H1 (cell line): ENCODE data around the gene L2HGDH.

ENCODE experiments used
- ASH2L ChIP-seq: fragments of 200-600, 300-600 bp; sonication (generic); IDR thresholded peaks from one replicate; pipeline ENCODE4 v1.7.1; 2017; ENCODE audit warnings: low read length
- CTCF ChIP-seq, 3 experiments: IDR thresholded peaks; 1 replicate in 2 of 3; 2 replicates in 1 of 3; pipeline versions ENCODE4 v1.5.1 to v1.6.1; 2011; ENCODE audit warnings: low read length in 3 of 3, mild to moderate bottlenecking in 3 of 3, inconsistent platforms in 2 of 3, low read depth in 1 of 3, moderate library complexity in 1 of 3; ENCODE audit not compliant: insufficient read depth in 1 of 3; ENCODE audit errors: control extremely low read depth in 1 of 3
- EZH2 ChIP-seq: fragments of 200-600 bp; sonication (generic); IDR thresholded peaks from 2 replicates; pipeline ENCODE4 v1.7.1; 2012; ENCODE audit warnings: low read depth, mild to moderate bottlenecking, moderate library complexity, low read length, inconsistent platforms; ENCODE audit not compliant: severe bottlenecking
- GTF2F1 ChIP-seq: IDR thresholded peaks from 2 replicates; pipeline ENCODE4 v1.6.1; 2012; ENCODE audit warnings: low read depth, low read length, improper control_type of control experiment, borderline replicate concordance
- POLR2A ChIP-seq, 2 experiments: IDR thresholded peaks; 1 replicate in 1 of 2; 2 replicates in 1 of 2; pipeline ENCODE4 v1.6.1; 2011; ENCODE audit warnings: low read depth in 2 of 2, low read length in 2 of 2, mild to moderate bottlenecking in 2 of 2; ENCODE audit errors: control extremely low read depth in 1 of 2
- POLR2AphosphoS5 ChIP-seq: IDR thresholded peaks from 2 replicates; pipeline ENCODE4 v1.6.1; 2011; ENCODE audit warnings: low read depth, low read length
- SUZ12 ChIP-seq: fragments of 200-600 bp; sonication (generic); IDR thresholded peaks from 2 replicates; pipeline ENCODE4 v1.6.1; 2012; ENCODE audit warnings: mild to moderate bottlenecking, inconsistent platforms, low read length, moderate library complexity, mixed read lengths
- TAF1 ChIP-seq: IDR thresholded peaks from 2 replicates; pipeline ENCODE4 v1.6.1; 2011; ENCODE audit warnings: mild to moderate bottlenecking, low read depth, low read length
- ZNF274 ChIP-seq: IDR thresholded peaks from 2 replicates; pipeline ENCODE4 v1.7.0; 2012; ENCODE audit warnings: low read length, borderline replicate concordance; ENCODE audit errors: extremely low read depth

- TF ChIP-seq POLR2A (IDR thresholded peaks at IDR 0.05; ENCODE audit: control extremely low read depth in 1 of 2, low read depth in 2 of 2, low read length in 2 of 2) (no peak), CTCF (IDR thresholded peaks at IDR 0.05; ENCODE audit: control extremely low read depth in 1 of 3, insufficient read depth in 1 of 3, low read depth in 1 of 3, low read length in 3 of 3) (no peak), ZNF274 (no peak), EZH2 (no peak), POLR2AphosphoS5 (no peak), GTF2F1 (no peak), SUZ12 (no peak), ASH2L (no peak), TAF1 (no peak)
Measured at GRCh38 chr14:50343434-50343833, 31.4 kb upstream of the L2HGDH start.
